GM18507 (cell line): ENCODE data around the gene POF1B.

Source experiments
- DNase-seq: peaks from one replicate; pipeline ENCODE4 v3.0.0; 2011; ENCODE audit warnings: low read depth; ENCODE audit not compliant: insufficient read length; ENCODE audit errors: extremely low spot score
- FAIRE-seq: peaks from 2 replicates; lab custom pipeline; 2011; peaks lifted over from hg19 to GRCh38; lab: Jason Lieb, UNC

Gene POF1B

DNA sequence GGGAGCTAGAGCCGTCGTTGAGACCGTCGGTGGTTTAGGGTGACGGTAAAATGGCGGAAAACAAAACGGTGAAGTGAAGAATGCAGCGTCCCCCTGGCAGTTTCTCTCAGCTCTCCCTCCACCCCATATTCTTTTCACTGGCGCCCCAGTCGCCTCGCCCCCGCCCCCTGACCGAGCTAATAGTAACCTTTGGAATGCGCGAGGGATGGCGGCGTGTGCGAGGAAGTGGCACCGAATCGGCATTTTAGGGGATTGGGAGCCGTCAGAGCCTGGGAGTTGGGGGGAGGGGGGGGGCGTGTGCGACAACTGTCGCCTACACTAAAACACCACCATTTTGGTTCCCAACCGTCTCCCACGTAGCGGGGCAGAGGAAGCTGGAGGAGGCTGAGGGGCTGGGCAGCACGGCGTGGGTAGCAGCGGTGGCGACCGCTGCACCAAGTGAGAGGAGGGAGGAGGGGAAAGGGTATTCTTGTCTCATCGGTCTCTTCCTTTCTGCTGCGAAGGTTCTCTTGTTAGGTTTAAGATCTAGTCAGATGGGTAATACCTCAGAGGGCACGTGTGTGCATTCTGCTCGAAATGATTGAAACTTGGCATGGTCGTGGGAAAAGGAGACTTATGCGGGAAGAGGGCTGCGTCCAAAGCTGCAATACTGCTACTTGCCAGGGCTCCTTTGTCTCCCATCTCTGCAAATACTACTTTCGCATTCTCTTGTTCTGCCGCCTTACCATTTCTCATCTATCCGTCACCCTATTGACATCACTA, 134.8 kb downstream of the POF1B start:
- FAIRE-seq (peak; percentile 24), DNase-seq (no peak)

DNA sequence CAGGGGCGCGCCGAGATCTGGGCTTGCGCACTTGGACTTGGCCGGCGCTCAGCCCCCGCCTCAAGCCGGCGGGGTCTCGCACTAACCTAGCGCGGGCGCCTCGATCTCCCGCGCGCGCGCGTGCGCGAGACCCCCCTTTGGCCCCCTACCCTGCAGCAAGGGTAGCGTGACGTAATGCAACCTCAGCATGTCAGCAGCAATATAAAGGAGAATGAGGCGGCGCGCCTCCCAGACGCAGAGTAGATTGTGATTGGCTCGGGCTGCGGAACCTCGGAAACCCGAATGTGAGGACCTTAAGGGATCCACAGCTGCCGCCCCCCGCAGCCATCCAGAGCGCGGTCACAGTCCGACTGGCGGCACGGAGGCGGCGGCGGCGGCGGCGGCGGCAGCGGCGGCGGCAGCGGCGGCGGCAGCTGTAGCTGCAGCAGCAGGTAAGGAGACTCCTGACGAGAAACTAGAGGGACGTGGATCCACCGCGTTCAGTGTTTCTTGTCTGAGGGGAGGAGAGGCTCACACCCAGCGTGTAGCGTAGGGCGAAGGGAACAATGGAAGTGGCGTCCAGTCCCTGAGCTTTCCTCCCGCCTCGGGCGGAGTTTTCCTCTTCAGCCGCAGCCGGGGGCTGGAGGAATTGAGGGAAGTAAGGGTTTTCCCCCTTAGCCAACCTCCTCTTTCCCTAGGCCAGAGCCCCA, 135.6 kb downstream of the POF1B start, which contains the start of the genes SATL1 and ZNF711:
Gene SATL1 (minus strand): TSS at position 19 of the 689 bp plus-strand sequence. CDS start 134,811 bp downstream, outside the sequence.
Gene ZNF711 (plus strand): TSS at position 231 of the 689 bp plus-strand sequence. CDS start 3,582 bp downstream, outside the sequence.
- no peak for FAIRE-seq
- no peak for DNase-seq

DNA sequence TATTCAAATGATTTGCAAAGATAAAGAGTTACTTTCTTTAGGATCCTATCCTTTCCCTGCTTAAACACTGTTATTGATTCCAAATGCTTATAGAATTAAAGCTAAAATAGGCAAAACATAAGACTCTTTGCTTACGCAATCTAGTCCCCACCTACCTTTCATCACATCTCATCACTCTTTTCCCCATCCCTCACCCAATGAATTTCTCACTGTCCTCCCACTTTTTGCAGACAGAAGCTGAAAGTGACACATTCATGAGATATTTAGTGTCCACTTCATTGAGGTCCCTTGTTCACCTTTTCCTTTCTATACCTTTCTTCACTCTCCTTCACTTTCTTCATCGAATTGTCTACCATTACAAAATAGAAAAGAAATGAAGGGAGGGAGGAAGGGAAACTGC, 136.3 kb downstream of the POF1B start:
- DNase-seq: no peak
- FAIRE-seq: no peak
